Tibial nerve (tissue), 4 donors: Measurements from ENCODE around the gene APAF1.

Experiments used
- EP300 ChIP-seq, 2 donors: sonication (generic); formaldehyde crosslinking; IDR thresholded peaks; one replicate each; pipeline ENCODE4 v1.6.1; 2017; ENCODE audit warnings: antibody characterized with exemption in 2 of 2, mild to moderate bottlenecking in 1 of 2
- POLR2A ChIP-seq, 2 donors: fragments of 450-650 bp; IDR thresholded peaks; one replicate each; pipeline ENCODE4 v1.6.1; 2017; ENCODE audit warnings: antibody characterized with exemption in 2 of 2, mild to moderate bottlenecking in 2 of 2, moderate library complexity in 2 of 2
- TF ChIP-seq, protein P1 (sequence below), 5 experiments: fragments of 200-600 bp in 3 of 5; fragments of 450-650 bp in 2 of 5; sonication (generic) in 3 of 5; IDR thresholded peaks; one replicate each; pipeline ENCODE4 v1.5.1; 2016 to 2019; ENCODE audit warnings: antibody characterized with exemption in 5 of 5, mild to moderate bottlenecking in 3 of 5, moderate library complexity in 2 of 5

DNA sequence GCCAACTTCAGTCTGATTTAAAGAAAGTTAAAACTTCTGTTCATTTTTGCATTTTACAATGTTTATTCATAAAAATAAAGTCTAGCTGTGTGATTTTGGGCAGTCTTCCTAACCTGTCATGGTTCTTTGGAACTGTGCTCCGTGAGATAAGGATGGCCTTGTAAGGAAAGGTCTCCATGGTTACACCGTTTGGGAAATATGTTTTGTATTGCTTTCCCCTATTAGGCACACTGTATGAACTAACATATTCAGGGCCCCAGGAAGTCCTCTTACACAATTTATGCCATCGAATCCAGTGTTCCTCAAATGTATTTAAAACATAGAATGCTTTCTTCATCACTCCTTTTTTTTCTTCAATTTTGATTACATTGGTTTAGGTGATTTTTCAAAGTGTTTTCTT is 54.5 kb downstream of the APAF1 start:
- TF ChIP-seq POLR2A (IDR thresholded peaks at IDR 0.05) (no peak), EP300 (IDR thresholded peaks at IDR 0.05) (no peak)
- TF ChIP-seq, protein P1, sequence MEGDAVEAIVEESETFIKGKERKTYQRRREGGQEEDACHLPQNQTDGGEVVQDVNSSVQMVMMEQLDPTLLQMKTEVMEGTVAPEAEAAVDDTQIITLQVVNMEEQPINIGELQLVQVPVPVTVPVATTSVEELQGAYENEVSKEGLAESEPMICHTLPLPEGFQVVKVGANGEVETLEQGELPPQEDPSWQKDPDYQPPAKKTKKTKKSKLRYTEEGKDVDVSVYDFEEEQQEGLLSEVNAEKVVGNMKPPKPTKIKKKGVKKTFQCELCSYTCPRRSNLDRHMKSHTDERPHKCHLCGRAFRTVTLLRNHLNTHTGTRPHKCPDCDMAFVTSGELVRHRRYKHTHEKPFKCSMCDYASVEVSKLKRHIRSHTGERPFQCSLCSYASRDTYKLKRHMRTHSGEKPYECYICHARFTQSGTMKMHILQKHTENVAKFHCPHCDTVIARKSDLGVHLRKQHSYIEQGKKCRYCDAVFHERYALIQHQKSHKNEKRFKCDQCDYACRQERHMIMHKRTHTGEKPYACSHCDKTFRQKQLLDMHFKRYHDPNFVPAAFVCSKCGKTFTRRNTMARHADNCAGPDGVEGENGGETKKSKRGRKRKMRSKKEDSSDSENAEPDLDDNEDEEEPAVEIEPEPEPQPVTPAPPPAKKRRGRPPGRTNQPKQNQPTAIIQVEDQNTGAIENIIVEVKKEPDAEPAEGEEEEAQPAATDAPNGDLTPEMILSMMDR (IDR thresholded peaks at IDR 0.05): no peak
